Activated CD8-positive, alpha-beta memory T cell treated with anti-CD3 and anti-CD28 coated beads, Interleukin-2, amount 50 U/mL, for 48 hours (primary cell): Measurements from ENCODE around the gene IFNAR1.
"Not testable (repeated sequence)": the region's sequence is repeated elsewhere in the genome, so short reads cannot be mapped to it uniquely, and the experiment has no call there.

Experiments used
- DNase-seq: peaks from one replicate; pipeline ENCODE4 v3.0.0-alpha.2; 2020

Gene IFNAR1

DNA sequence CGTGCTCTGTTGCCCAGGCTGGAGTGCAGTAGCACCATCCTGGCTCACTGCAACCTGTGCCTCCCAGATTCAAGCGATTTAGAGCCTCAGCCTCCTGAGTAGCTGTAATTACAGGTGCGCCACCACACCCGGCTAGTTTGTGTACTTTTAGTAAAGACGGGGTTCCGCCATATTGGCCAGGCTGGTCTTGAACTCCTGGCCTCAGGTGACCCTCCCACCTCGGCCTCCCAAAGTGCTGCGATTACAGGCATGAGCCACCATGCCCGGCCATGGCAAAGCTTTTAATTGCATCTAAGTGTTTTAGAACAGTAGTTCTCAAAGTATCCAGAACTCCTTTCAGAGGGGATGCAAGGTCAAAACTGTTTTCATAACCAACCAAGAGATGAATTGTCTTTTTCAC lies 53.3 kb downstream of the IFNAR1 start:
- no peak for DNase-seq

DNA sequence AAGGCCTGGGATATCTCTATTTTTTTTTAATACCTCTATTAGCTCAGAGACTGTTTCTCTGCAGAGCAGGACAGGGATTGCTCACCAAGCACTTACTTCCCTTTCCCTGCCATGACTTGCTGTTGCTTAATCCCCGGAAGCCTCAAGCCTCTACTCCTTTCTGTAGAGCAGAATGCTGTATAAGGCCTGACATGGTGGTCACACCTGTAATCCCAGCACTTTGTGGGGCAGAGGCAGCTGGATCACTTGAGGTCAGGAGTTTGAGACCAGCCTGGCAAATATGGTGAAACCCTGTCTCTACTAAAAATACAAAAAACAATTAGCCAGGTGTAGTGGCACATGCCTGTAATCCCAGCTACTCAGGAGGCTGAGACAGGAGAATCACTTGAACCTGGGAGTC lies 55.2 kb downstream of the IFNAR1 start:
- not testable (repeated sequence) for DNase-seq

DNA sequence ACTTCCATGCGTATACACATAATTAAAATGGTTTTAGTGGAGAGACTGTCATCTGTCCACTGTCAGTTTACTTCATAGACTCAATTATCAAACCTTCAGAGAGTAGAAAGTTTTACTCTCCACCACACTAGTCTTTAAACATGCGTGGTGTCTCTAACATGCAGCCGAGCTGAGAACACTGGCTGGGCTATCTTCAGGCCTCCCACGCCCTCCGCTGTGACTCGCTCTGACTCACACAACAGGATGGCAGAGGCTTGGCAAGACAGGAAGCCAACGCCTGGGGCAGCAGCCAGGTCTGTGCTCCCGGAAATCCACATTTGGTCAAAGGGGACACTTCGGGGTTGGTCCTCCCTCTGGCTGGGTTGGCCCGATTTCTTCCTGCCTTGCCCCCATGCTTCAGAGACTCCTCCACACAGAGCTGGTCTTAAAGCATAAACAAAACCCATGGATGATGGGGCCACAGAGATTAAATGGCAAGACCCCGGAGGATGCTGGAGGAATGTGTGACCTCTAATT lies 55.8 kb downstream of the IFNAR1 start:
- DNase-seq = peak; percentile 89

DNA sequence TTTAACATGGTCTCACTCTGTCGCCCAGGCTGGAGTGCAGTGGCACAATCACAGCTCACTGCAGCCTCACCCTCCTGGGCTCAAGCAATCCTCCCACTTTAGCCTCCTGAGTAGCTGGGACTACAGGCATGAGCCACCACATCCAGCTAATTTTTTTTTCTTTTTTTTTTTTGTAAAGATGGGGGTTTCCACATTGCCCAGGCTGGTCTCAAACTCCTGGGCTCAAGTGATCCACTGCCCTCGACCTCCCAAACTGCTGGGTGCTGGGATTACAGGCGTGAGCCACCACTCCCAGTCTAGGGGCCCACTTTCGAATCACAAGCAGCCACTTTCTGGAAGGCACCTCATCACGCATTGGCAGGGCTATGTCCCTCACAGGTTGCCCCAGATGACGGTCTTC lies 56.6 kb downstream of the IFNAR1 start:
- DNase-seq = not testable (repeated sequence)

DNA sequence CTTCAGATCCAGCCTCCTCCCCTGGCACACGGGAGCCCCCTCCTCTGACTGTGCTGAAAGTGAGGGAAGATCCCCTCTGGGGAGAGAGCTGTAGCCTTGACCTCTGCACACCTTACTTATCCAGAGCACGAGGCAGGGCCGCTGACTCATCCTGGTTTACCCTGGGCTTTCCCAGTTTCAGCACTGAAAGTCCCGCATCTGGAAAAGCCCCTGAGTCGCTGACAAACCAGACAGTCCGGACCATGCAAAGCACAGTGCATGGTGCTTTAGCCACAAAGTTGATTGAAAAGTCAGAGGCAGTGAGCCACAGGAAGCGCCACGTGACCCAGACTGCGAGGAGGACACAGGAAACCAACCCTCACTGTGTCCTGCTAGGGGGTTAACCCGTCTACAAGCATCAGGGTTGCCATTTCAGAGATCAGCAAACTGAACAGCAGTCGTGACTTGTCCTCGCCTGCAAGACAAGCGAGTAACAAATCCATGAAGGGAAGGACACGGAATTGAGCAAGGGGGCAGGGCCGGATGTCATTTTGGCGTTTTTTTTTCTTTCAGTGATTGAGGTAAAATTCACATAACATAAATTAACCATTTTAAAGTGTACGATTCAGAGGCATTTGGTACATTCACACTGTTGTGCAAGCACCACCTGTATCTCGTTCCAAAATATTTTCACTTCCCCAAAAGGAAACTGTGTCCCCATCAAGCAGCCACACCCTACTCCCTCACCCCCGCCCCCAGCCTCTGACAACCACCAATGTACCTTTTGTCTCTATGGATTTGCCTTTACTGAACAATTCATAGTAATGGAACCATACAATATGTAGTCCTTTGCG lies 58.5 kb downstream of the IFNAR1 start:
- peak; percentile 82 for DNase-seq

DNA sequence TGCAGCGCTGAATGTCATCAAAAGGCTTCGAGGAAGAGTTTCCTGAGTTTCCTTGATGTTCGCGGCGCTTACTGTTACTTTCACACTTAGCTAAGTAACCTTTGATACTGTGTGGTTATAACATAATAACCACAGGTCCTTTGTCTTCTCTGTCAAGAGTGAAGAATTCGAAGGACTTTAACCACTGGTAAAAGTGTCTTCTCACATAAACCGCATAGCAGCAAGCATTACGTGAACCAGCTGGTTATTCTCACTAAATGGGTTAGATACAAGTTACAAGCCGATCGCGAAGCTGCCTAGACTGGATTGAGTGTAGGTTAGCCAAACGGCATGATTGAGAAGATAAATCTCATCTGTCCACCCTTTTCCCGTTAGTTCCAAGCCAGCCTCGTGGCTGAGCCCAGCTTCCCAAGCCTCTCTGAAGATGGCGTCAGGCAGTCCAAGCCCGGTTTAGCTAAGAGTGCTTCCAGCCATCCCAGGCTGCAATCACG lies 60.1 kb downstream of the IFNAR1 start:
- no peak for DNase-seq

DNA sequence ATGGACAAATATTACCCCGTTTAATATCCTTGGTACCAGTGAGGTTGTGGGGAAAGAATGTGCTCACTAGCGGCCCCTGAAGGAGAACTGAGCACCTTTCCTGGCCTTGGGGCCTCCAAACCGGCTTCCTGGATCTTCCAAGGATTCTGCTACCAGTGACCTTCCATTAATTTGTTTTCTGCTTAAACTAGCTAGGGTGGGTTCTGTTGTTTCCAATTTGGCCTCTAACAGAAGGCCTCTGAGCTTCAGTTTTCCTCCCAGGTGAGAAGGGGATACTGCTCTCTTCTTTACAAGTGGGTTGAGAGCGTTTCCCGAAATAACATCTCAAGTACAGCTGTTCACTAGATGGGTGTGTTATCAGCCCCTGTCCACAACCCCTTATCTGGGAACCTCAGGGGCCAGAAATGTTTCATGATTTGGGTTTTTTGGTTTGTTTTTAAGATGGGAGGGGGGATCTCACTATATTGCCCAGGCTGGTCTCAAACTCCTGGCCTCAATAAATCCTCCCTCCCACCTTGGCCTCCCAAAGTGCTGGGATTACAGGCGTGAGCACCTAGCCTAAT lies 61.5 kb downstream of the IFNAR1 start:
- DNase-seq = no peak

DNA sequence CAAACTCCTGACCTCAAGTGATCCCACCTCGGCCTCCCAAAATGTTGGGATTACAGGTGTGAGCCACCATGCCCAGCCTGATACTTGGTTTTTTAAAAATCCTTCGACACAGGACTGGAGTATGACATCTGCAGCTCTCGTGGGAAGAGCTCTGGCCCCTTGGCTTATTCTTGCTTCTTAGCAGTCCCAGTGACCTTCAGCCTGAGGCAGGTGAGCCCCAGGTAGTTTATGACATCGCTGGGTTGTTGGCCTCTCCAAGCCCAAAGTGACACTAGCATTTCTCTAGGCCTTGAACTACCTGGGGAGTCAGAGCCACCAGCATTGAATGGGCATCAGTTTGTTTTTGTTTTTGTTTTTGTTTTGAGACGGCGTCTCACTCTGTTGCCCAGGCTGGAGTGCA lies 62.5 kb downstream of the IFNAR1 start:
- DNase-seq = no peak

DNA sequence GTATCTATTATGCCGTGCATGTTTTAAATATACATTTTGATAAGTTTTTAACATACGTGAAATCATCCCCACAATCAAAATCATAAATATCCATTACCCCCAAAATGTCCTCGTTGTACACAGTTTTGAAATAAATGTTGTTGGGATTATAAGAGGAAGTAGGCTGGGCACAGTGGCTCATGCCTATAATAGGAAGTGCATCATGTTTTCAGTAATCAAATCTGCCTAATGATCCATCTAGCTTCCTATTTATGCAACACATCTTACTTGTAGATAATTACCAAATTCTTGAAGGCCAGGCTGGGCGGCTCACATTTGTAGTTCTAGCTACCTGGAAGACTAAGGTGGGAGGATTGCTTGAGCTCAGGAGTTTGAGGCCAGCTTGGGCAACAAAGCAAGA lies 63.4 kb downstream of the IFNAR1 start:
- no peak for DNase-seq

DNA sequence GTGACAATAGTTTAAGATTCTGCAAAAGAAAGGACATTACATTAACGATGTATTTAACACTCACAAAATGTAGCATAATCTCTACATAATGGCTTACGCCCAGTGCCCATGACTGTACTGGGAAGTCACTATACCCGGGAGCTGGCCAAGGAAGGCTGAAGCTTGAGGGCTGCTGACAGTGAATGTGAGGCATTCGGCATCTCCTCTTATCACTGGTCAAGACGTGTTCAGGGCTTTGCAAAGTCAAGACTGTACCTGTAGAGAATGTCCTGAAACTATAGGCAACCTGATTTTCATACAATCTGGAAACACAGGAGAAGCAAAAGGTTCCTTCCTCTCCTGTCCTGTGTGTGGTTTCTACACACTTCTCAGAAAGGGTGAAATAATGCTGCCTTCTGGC lies 65.7 kb downstream of the IFNAR1 start:
- no peak for DNase-seq

DNA sequence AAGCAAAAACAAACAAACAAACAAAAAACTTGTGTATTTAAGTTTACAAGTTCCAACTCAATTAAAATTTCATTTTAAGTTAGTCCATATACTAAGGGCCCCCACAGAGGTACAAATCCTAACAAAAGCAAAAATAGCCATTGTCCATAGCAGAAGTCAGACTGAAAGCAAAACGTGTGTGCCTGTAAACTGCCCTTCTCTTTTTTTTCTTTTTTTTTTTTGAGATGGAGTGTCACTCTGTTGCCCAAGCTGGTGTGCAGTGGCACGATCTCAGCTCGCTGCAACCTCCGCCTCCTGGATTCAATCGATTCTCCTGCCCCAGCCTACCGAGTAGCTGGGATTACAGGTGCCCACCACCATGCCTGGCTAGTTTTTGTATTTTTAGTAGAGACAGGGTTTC lies 66.9 kb downstream of the IFNAR1 start:
- DNase-seq = no peak

DNA sequence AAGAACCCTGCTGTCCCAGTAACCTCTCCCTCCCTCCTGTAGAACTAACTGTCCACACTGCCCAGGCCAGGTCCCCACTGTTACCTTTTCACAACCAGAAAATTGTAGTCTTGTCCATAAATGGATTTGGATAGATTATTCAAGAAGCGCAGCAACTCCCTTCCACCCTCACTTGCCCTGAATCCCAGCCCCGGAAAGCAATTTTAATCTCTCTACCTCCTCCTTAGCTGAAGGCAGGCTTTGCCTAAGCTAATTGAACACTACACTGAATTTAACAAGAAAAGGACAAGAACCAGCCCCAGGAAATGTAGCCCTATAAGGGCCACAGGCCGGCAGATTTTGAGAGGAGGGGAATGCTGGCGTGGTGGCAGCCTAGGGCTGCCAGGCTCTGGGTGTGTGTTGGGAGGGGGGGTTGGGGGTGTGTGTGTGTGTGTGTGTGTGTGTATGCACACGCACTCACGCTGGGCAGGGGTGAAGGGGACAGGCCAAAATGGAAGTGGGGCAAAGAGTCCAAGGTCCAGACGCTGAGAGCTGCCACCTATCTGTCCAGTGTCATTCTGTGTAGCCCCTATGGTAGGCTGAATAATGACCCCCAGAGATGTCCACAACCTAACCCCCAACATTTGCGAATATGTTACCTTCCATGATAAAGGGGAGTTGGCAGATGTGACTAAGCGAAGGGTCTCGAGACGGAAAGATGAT lies 67.7 kb downstream of the IFNAR1 start:
- no peak for DNase-seq

DNA sequence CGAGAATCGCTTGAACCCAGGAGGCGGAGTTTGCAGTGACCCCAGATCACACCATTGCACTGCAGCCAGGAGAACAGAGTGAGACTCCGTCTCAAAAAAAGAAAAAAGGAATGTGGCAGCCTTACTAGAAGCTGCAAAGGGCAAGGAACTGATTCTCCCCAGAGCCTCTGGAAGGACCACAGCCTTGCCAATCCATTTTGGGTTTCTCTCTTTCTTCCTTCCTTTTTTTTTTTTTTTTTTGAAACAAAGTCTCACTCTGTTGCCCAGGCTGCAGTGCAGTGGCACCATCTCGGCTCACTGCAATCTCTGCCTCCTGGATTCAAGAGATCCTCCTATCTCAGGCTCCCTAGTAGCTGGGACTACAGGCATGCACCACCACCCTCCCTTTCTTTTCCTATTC lies 68.6 kb downstream of the IFNAR1 start:
- DNase-seq = no peak

DNA sequence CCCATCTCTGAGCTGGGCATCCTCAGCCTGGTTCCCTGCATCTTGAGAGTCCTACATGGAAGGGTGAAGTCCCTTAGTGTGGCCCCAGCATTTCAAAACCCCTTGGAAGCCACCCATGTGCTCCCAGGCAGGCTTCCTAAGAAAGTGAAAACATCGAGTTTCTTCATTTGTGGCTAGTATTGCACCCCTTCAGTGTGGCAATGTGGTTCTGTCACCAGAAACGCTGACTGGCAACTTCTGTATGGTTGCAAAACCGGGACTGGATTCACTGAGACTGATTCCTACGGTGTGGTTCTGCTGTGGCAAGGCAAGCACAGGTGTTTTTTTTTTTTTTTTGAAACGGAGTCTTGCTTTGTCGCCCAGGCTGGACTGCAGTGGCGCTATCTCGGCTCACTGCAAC lies 69.5 kb downstream of the IFNAR1 start:
- no peak for DNase-seq

DNA sequence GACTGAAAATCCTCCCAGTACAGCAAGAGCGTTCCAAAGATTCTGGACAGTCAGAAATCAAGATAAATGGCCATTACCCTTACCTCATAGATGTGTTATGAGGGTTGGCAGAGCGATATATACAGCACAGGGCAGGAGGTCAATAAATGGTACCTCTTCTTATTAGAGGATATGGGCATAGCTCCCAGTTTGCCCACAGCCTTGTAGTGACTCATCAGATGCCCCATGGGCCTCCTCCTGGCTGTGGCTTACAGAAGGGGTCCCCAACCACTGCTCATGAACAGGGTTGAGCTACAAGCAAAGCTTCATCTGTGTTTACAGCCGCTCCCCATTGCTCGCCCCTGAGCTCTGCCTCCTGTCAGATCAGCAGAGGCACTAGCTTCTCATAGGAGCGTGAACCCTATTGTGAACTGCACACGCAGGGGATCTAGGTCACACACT lies 71.1 kb downstream of the IFNAR1 start:
- no peak for DNase-seq

DNA sequence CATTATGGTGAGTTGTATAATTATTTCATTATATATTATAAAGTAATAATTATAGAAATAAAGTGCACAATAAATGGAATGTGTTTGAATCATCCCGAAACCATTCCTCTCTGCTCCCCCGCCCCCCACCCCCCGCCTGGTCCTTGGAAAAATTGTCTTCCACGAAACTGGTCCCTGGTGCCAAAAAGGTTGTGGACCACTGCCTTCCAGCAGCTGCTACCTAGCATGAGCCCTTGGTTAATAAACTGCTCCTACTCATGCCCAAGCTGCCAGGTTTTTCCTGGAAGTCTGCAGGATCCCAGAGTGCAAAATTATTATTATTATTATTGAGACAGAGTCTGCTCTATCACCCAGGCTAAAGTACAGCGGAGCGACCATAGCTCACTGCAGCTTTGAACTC lies 71.7 kb downstream of the IFNAR1 start:
- DNase-seq = no peak

DNA sequence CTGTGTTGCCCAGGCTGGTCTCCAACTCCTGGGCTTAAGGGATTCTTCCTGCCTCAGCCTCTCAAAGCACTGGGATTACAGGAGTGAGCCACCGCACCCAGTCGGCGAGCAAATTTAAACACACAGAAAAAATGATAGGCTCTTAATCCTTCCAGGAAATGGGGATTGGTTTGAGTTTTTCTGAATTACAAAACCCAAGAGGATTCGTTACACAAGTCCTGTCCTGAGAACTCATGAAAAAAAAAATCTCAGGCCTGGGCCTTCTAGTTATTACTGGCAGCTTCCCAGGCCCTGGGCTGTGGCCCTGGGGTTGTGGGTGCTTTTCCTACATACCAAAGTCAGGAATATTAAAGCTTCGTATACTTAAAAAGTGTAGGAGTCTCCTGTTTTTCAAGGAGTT lies 72.2 kb downstream of the IFNAR1 start:
- DNase-seq = no peak

DNA sequence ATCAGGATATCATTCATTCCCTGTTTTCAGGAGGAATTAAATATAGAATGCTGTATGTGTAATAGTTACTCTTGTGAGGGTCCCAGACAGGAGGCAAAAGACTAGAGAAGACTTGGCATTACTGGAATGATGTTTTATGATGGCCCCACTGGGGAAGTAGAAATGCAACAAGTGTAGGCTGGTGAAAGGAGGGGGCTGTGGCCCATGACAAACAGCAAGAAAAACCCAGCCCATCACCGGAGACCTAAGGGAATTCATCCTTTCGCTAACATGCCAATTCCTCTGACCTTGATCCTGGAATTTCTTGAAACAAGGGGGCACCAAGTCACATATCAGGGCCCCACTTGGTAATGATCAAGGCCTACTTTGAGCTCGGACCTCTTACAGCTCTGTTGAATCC lies 72.9 kb downstream of the IFNAR1 start:
- DNase-seq = no peak

DNA sequence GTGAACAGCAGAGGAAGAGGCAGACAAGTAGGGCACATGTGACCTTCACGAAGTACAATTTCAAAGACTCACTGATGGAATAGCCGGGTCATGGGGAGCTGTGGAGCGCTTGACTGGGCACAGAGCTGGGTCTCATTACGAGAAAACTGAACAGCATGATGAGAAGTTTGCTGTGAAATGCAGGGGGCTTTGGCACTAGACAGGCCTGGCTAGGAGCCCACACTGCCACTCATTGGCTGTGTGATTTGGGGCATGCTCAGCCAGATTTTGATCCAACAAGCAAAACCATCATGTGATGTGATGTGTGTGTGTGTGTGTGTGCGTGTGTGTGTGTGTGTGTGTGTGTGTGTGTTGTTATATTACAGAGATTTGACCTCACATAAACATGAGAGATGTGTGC lies 73.6 kb downstream of the IFNAR1 start:
- DNase-seq = no peak

DNA sequence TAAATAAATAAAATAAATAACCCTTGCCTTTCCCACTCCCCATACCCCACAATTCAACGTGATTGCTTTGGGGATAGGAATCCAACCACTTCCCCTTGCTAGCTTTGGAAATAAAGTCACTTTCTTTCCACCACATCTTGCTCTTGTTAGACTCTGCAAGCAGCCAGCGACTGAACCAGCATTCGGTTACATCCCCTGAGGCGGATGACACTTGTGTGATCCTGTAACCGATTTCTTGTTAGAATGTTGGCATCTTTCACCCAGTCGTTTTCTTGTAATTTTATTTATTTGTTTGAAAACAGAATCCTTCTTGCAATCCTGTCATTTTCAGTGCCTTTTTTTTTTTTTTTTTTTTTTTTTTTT lies 76.8 kb downstream of the IFNAR1 start:
- no peak for DNase-seq

DNA sequence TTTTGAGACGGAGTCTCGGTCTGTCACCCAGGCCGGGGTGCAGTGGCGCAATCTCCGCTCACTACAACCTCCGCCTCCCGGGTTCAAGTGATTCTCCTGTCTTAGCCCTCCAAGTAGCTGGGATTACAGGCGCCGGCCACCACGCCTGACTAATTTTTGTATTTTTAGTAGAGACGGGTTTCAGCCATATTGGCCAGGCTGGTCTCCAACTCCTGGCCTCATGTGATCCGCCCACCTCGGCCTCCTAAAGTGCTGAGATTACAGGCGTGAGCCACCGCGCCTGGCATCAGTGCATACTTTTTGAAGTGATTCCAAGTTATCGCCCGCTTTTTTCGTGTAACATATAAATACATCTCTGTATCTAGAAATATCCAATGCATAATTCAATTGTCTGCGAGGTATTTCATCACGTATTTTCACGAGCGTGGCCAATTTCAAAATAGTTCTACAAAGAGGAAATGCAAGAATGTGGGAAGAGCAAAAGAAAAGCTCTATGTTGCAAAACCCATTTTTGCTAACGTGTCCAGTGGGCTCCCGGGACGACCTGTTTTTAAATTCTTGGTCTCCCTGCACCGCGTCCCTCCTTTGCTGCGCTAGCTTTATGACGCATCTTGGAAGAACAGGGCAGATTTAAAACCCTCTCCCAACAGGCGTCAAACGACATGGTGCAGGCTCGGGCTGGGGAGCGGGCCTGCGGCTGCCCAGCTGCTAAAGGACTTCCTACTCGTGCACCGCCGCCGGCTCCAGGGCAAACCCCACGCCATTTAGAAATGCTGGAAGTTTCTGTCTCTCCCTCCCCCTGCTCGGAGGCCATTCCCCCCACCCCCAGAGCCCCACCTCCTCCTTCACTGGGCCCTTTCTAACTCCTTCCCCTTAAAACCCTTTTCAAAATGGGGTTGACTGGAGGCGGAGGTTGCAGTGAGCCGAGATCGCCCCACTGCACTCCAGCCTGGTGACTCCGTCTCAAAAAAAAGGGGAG lies 77.5 kb downstream of the IFNAR1 start:
- no peak for DNase-seq

DNA sequence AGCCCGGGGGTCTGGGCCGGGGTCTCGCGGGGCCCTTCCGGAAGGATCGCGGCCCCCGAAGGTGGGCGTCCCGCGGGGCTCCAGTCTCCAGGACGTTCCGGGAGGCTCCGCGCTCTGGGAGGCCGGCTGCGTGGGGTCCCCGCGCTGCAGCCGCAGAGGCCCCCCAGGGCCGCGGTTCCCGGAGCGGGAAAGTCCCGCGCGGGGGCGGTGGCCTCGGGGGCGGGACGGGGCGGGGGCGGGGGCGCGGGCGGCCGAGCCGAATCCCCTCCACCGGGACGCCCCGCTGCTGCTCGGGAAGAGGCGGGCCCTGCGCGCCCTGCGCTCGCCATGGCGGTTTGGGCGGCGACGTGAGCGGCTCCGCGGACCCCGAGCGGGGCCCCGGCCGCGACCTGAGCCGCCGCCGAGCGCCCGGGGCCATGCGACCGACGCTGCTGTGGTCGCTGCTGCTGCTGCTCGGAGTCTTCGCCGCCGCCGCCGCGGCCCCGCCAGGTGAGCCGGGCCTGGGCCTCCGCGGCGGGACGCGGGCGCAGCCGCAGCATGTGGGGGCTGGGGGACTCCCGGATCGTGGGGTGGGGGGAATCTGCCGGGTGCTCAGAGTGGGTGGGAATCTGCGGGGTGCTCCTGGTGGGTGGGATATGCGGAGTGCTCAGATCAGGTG lies 78.5 kb downstream of the IFNAR1 start, which contains the start of gene IFNGR2:
Gene IFNGR2 (plus strand): TSS at position 286 of the 658 bp plus-strand sequence. CDS start 131 bp downstream, at position 417.
- peak; percentile 65 for DNase-seq
